H9 (cell line): ENCODE data around the gene APLP2. TPM values are rescaled to one million over a fixed set of nuclear protein-coding genes. Genes with fewer than 3 reads are reported as not detected.

ENCODE experiments used
- DNase-seq: peaks from one replicate; pipeline ENCODE4 v3.0.0-alpha.2; 2017
- H2AFZ ChIP-seq: one replicate; pipeline ENCODE4 v1.6.1; 2013; ENCODE audit warnings: mild to moderate bottlenecking, low read length, control low read depth, moderate library complexity
- H2AK5ac ChIP-seq: 2 replicates; pipeline ENCODE4 v1.6.1; 2013; ENCODE audit warnings: low read length, control low read depth, mixed read lengths; ENCODE audit not compliant: insufficient read length
- H2BK120ac ChIP-seq: one replicate; pipeline ENCODE4 v1.6.1; 2013; ENCODE audit warnings: low read depth, mild to moderate bottlenecking, low read length, control low read depth, inconsistent platforms; ENCODE audit not compliant: poor library complexity, severe bottlenecking
- H2BK12ac ChIP-seq: 2 replicates; pipeline ENCODE4 v1.6.1; 2013; ENCODE audit warnings: low read length, control low read depth, mixed read lengths, low read depth; ENCODE audit not compliant: insufficient read length
- H2BK15ac ChIP-seq: 2 replicates; pipeline ENCODE4 v1.6.1; 2013; ENCODE audit warnings: low read depth, low read length, control low read depth
- H2BK20ac ChIP-seq: one replicate; pipeline ENCODE4 v1.6.1; 2013; ENCODE audit warnings: low read depth, mild to moderate bottlenecking, low read length, control low read depth, inconsistent platforms; ENCODE audit not compliant: poor library complexity, severe bottlenecking
- H2BK5ac ChIP-seq: 2 replicates; pipeline ENCODE4 v1.6.1; 2013; ENCODE audit warnings: low read length, control low read depth, mixed read lengths; ENCODE audit not compliant: insufficient read length
- H3K14ac ChIP-seq: 2 replicates; pipeline ENCODE4 v1.6.1; 2013; ENCODE audit warnings: low read length, control low read depth; ENCODE audit not compliant: insufficient read depth
- H3K18ac ChIP-seq: 2 replicates; pipeline ENCODE4 v1.6.1; 2013; ENCODE audit warnings: low read depth, mild to moderate bottlenecking, mixed read lengths, low read length, control low read depth; ENCODE audit not compliant: insufficient read length
- H3K23ac ChIP-seq: 2 replicates; pipeline ENCODE4 v1.6.1; 2013; ENCODE audit warnings: low read length, control low read depth, mixed read lengths, low read depth; ENCODE audit not compliant: insufficient read length
- H3K23me2 ChIP-seq: 2 replicates; pipeline ENCODE4 v1.6.1; 2013; ENCODE audit warnings: low read depth, mild to moderate bottlenecking, mixed read lengths, low read length, control low read depth; ENCODE audit not compliant: insufficient read length, poor library complexity, severe bottlenecking
- H3K27ac ChIP-seq: 2 replicates; pipeline ENCODE4 v1.5.1; 2013; ENCODE audit warnings: low read length, control low read depth, mixed read lengths, low read depth; ENCODE audit not compliant: insufficient read length
- H3K27me3 ChIP-seq: 2 replicates; pipeline ENCODE4 v1.6.1; 2013; ENCODE audit warnings: low read length, control low read depth, inconsistent platforms; ENCODE audit not compliant: insufficient read depth
- H3K4ac ChIP-seq: 2 replicates; pipeline ENCODE4 v1.6.1; 2013; ENCODE audit warnings: low read depth, mild to moderate bottlenecking, control low read depth, inconsistent platforms, low read length, moderate library complexity
- H3K4me1 ChIP-seq: 2 replicates; pipeline ENCODE4 v1.6.1; 2013; ENCODE audit warnings: low read length, control low read depth, inconsistent platforms; ENCODE audit not compliant: insufficient read depth
- H3K4me2 ChIP-seq: 2 replicates; pipeline ENCODE4 v1.6.1; 2013; ENCODE audit warnings: low read length, control low read depth, mixed read lengths; ENCODE audit not compliant: insufficient read length, insufficient read depth
- H3K56ac ChIP-seq: 2 replicates; pipeline ENCODE4 v1.6.1; 2013; ENCODE audit warnings: low read depth, mild to moderate bottlenecking, mixed read lengths, low read length, control low read depth; ENCODE audit not compliant: insufficient read length
- H3K79me1 ChIP-seq: 2 replicates; pipeline ENCODE4 v1.6.1; 2013; ENCODE audit warnings: low read depth, mild to moderate bottlenecking, moderate library complexity, low read length, control low read depth, inconsistent platforms; ENCODE audit not compliant: insufficient read depth, poor library complexity, severe bottlenecking
- H3K79me2 ChIP-seq: 2 replicates; pipeline ENCODE4 v1.6.1; 2013; ENCODE audit warnings: low read length, control low read depth, inconsistent platforms; ENCODE audit not compliant: insufficient read depth
- H3K9ac ChIP-seq: 2 replicates; pipeline ENCODE4 v1.6.1; 2013; ENCODE audit warnings: low read length, control low read depth, mixed read lengths; ENCODE audit not compliant: insufficient read length; ENCODE audit errors: extremely low read depth
- H3K9me3 ChIP-seq: one replicate; pipeline ENCODE4 v1.6.1; 2013; ENCODE audit warnings: low read depth, low read length, inconsistent platforms; ENCODE audit not compliant: control insufficient read depth
- H3T11ph ChIP-seq: one replicate; pipeline ENCODE4 v1.6.1; 2013; ENCODE audit warnings: mild to moderate bottlenecking, low read length, control low read depth, inconsistent platforms
- H4K20me1 ChIP-seq: one replicate; pipeline ENCODE4 v1.6.1; 2013; ENCODE audit not compliant: control insufficient read depth, insufficient read length, insufficient read depth
- H4K5ac ChIP-seq: 2 replicates; pipeline ENCODE4 v1.6.1; 2013; ENCODE audit warnings: low read depth, mild to moderate bottlenecking, mixed read lengths, low read length, control low read depth; ENCODE audit not compliant: insufficient read length
- H4K8ac ChIP-seq: replicated peaks from 2 replicates; pipeline ENCODE4 v1.6.1; 2013; ENCODE audit warnings: low read length, control low read depth, mixed read lengths, low read depth; ENCODE audit not compliant: insufficient read length
- H4K91ac ChIP-seq: 2 replicates; pipeline ENCODE4 v1.6.1; 2013; ENCODE audit warnings: low read depth, mild to moderate bottlenecking, moderate library complexity, mixed read lengths, low read length, control low read depth; ENCODE audit not compliant: insufficient read length
- H3K27ac Mint-ChIP-seq, 3 experiments: 2 replicates in 2 of 3; 3 replicates in 1 of 3; pipeline ENCODE4 v1.8.0; 2020 to 2021; ENCODE audit warnings: mixed read lengths in 3 of 3, mild to moderate bottlenecking in 1 of 3, moderate library complexity in 1 of 3
- H3K27me3 Mint-ChIP-seq: 2 replicates; pipeline ENCODE4 v1.8.0; 2021; ENCODE audit warnings: low read depth, mild to moderate bottlenecking, moderate library complexity, mixed read lengths
- H3K36me3 Mint-ChIP-seq, 3 experiments: 2 replicates in 2 of 3; 3 replicates in 1 of 3; pipeline ENCODE4 v1.8.0; 2020 to 2021; ENCODE audit warnings: low read depth in 3 of 3, mixed read lengths in 3 of 3; ENCODE audit not compliant: insufficient read depth in 1 of 3
- H3K4me1 Mint-ChIP-seq, 2 experiments: 2 replicates each; pipeline ENCODE4 v1.8.0; 2020; ENCODE audit warnings: mixed read lengths in 2 of 2
- H3K4me3 Mint-ChIP-seq, 2 experiments: 2 replicates in 1 of 2; 3 replicates in 1 of 2; pipeline ENCODE4 v1.8.0; 2020 to 2021; ENCODE audit warnings: mild to moderate bottlenecking in 2 of 2, mixed read lengths in 2 of 2, moderate library complexity in 1 of 2
- H3K9me3 Mint-ChIP-seq, 2 experiments: 2 replicates in 1 of 2; 3 replicates in 1 of 2; pipeline ENCODE4 v1.8.0; 2020; ENCODE audit warnings: mild to moderate bottlenecking in 2 of 2, mixed read lengths in 2 of 2, moderate library complexity in 1 of 2
- CTCF ChIP-seq: fragments of 200-600 bp; sonication (generic); conservative IDR thresholded peaks from 3 replicates; pipeline ENCODE4 v1.8.0; 2021; ENCODE audit warnings: antibody characterized with exemption, mild to moderate bottlenecking
- WGBS: extraction: QIAGEN DNeasy Blood & Tissue Kit; methylation state at CpG from one replicate; pipeline ENCODE4 v1.1.7; 2013; ENCODE audit warnings: missing lambda C conversion rate, low lambda C conversion rate, mixed read lengths; ENCODE audit not compliant: insufficient read length; ENCODE audit errors: extremely low coverage; 5-methylcytosine and 5-hydroxymethylcytosine counted together
- total RNA-seq: library from RNA; stranded (reverse); gene quantifications from 2 replicates; pipeline ENCODE4 v1.2.1, GENCODE V29; 2021

Gene APLP2
- total RNA-seq, 1 experiment from 2014 or later, result 328 TPM

- no peak overlapping the region for H2BK15ac ChIP-seq
- H4K8ac ChIP-seq, result no peak overlapping the region
- H3K4me1 ChIP-seq, result no peaks in the 10 kb centered on the region
- Mint-ChIP-seq H3K4me1 (peaks cover 13 to 16% of the 10 kb centered on the region in 2 experiments), H3K9me3 (no peaks in the 10 kb centered on the region), H3K4me3 (no peak overlapping the region), H3K27me3 (no peaks in the 10 kb centered on the region), H3K27ac (no peak overlapping the region), H3K36me3 (peaks cover 0 to 4% (median 0%) of the 10 kb centered on the region in 3 experiments; a peak in 3 of 7 replicates)
- H3K4ac ChIP-seq, result no peak overlapping the region
- no peaks in the 10 kb centered on the region for H4K20me1 ChIP-seq
- H3K27me3 ChIP-seq, result no peaks in the 10 kb centered on the region
- H3K23me2 ChIP-seq, result no peaks in the 10 kb centered on the region
- H2BK12ac ChIP-seq, result no peak overlapping the region
- H3K14ac ChIP-seq, result no peak overlapping the region
- peaks cover 24% of the 10 kb centered on the region; the same call in 1 of the 2 replicates for H3K79me2 ChIP-seq
- no peaks in the 10 kb centered on the region for H3K9me3 ChIP-seq
- no peak overlapping the region for H3K23ac ChIP-seq
- peaks cover 8% of the 10 kb centered on the region for H3K79me1 ChIP-seq
- H3T11ph ChIP-seq, result no peak overlapping the region
- no peak overlapping the region for H2AFZ ChIP-seq
- H3K4me2 ChIP-seq, result no peak overlapping the region
- no peak overlapping the region for H4K91ac ChIP-seq
- H3K9ac ChIP-seq, result no peak overlapping the region
- H4K5ac ChIP-seq, result no peak overlapping the region
- DNase-seq, result no peak
- H3K18ac ChIP-seq, result no peak overlapping the region
- H2BK120ac ChIP-seq, result no peak overlapping the region
- no peak overlapping the region for H3K56ac ChIP-seq
- H3K27ac ChIP-seq, result no peak overlapping the region
- H2BK5ac ChIP-seq, result no peak overlapping the region
- H2AK5ac ChIP-seq, result no peak overlapping the region
- no peak overlapping the region for H2BK20ac ChIP-seq
- WGBS, result no CpG with 5 or more reads among the region's 2 CpGs
- TF ChIP-seq CTCF, result no peak
Measured at GRCh38 chr11:130099356-130099755, 29.7 kb downstream of the APLP2 start.
